Measurements from ENCODE around the gene LYPD6. TPM values are rescaled to one million over a fixed set of nuclear protein-coding genes. Genes with fewer than 3 reads are reported as not detected.
"Not testable (repeated sequence)": the region's sequence is repeated elsewhere in the genome, so short reads cannot be mapped to it uniquely, and the experiment has no call there.

Gene LYPD6
- total and polyA plus RNA-seq, 9 of the 15 experiments (the other 6 are each of a cell fraction or from before 2014, with no cell fraction given): not detected

DNA sequence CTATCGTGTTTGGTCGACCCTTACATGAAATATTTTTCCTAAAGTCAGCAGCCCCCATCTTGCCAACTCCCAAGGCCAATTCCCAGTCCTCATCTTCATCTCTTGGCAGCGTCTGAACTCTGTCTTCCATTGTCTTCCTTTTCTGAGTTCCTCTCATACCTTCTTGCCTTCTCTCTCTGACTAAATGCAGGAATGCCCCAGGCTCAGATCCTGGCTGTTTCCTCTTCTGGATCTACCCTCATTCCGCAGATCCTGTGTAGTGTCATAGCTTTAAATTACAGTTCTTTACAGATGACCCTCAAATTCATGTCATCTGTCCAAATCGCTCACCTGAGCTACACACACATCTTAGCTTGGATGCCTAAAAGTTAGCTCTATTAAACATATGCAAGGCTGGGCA lies 162.5 kb downstream of the LYPD6 start (continued):
- TF ChIP-seq, protein P1, sequence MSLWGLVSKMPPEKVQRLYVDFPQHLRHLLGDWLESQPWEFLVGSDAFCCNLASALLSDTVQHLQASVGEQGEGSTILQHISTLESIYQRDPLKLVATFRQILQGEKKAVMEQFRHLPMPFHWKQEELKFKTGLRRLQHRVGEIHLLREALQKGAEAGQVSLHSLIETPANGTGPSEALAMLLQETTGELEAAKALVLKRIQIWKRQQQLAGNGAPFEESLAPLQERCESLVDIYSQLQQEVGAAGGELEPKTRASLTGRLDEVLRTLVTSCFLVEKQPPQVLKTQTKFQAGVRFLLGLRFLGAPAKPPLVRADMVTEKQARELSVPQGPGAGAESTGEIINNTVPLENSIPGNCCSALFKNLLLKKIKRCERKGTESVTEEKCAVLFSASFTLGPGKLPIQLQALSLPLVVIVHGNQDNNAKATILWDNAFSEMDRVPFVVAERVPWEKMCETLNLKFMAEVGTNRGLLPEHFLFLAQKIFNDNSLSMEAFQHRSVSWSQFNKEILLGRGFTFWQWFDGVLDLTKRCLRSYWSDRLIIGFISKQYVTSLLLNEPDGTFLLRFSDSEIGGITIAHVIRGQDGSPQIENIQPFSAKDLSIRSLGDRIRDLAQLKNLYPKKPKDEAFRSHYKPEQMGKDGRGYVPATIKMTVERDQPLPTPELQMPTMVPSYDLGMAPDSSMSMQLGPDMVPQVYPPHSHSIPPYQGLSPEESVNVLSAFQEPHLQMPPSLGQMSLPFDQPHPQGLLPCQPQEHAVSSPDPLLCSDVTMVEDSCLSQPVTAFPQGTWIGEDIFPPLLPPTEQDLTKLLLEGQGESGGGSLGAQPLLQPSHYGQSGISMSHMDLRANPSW (CRISPR knock-in tag; IDR thresholded peaks at IDR 0.05): no peak
- TF ChIP-seq ZNF707 (CRISPR knock-in tag; conservative IDR thresholded peaks at IDR 0.05): no peak

DNA sequence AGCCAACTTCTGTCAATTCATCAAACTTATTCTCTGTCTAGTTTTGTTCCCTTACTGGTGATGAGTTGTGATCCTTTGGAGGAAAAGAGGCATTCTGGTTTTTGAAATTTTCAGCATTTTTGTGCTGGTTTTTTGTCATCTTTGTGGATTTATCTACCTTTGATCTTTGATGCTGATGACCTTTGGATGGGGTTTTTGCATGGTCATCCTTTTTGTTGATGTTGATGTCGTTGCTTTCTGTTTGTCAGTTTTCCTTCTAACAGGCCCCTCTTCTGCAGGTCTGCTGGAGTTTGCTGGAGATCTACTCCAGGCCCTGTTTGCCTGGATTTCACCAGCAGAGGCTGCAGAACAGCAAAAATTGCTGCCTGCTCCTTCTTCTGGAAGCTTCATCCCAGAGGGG lies 168.8 kb downstream of the LYPD6 start:
- H3K4me2 ChIP-seq (ENCODE audit: insufficient read depth, low read length); FAIRE-seq; POLR2A ChIA-PET; ATAC-seq; DNase-seq (ENCODE audit: extremely low read depth in 1 of 4, low spot score in 3 of 4); H3K79me2 ChIP-seq (ENCODE audit: control insufficient read depth, insufficient read depth, low read length); H2AFZ ChIP-seq (ENCODE audit: low read depth, low read length); H3K4me1 ChIP-seq (replicated peaks in 1 of 2; ENCODE audit: control insufficient read depth in 2 of 2, insufficient read depth in 2 of 2, low read length in 2 of 2); in situ Hi-C loops (cut with MboI); BruUV-seq (replicated peaks); intact Hi-C loops (cut with micrococcal nuclease); H4K20me1 ChIP-seq (replicated peaks; ENCODE audit: control insufficient read depth, insufficient read depth, low read length); H3K4me3 ChIP-seq; H3K9ac ChIP-seq (ENCODE audit: insufficient read depth in 1 of 2, low read depth in 2 of 2, low read length in 2 of 2); H3K27me3 ChIP-seq (ENCODE audit: control insufficient read depth in 2 of 2, insufficient read depth in 2 of 2, low read length in 2 of 2); H3K9me3 ChIP-seq (replicated peaks; ENCODE audit: control insufficient read depth, insufficient read depth, low read depth, low read length); H3K9me1 ChIP-seq (ENCODE audit: control insufficient read depth, insufficient read depth, low read length); H3K36me3 ChIP-seq (ENCODE audit: control insufficient read depth, insufficient read depth, low read length); H3K27ac ChIP-seq (ENCODE audit: extremely low read depth, low read depth, low read length); CTCF ChIA-PET (ENCODE audit: low intra/inter-chr PET ratio): not testable (repeated sequence)
- TF ChIP-seq C11orf30 (IDR thresholded peaks at IDR 0.05; ENCODE audit: low read depth): 0 out of 2 replicates have a peak, but pooled peaks have one; percentile 5
- WGBS (ENCODE audit: insufficient coverage, low coverage, missing lambda C conversion rate): 0% methylated on average over 1 of the region's 1 CpG

DNA sequence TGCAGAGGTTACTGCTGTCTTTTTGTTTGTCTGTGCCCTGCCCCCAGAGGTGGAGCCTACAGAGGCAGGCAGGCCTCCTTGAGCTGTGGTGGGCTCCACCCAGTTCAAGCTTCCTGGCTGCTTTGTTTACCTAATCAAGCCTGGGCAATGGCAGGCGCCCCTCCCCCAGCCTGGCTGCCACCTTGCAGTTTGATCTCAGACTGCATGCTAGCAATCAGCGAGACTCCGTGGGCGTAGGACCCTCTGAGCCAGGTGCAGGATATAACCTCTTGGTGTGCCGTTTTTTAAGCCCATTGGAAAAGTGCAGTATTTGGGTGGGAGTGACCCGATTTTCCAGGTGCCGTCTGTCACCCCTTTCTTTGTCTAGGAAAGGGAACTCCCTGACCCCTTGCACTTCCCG lies 176.4 kb downstream of the LYPD6 start:
- H3K27me3 ChIP-seq (ENCODE audit: control insufficient read depth in 2 of 2, insufficient read depth in 2 of 2, low read length in 2 of 2); H3K4me1 ChIP-seq (replicated peaks in 1 of 2; ENCODE audit: control insufficient read depth in 2 of 2, insufficient read depth in 2 of 2, low read length in 2 of 2); H3K4me3 ChIP-seq; H3K9me1 ChIP-seq (ENCODE audit: control insufficient read depth, insufficient read depth, low read length); FAIRE-seq; BruUV-seq (replicated peaks); ATAC-seq; H2AFZ ChIP-seq (ENCODE audit: low read depth, low read length); H3K4me2 ChIP-seq (ENCODE audit: insufficient read depth, low read length); H3K9ac ChIP-seq (ENCODE audit: insufficient read depth in 1 of 2, low read depth in 2 of 2, low read length in 2 of 2); intact Hi-C loops (cut with micrococcal nuclease); DNase-seq (ENCODE audit: extremely low read depth in 1 of 4, low spot score in 3 of 4); H3K36me3 ChIP-seq (ENCODE audit: control insufficient read depth, insufficient read depth, low read length); H3K27ac ChIP-seq (ENCODE audit: extremely low read depth, low read depth, low read length); in situ Hi-C loops (cut with MboI); CTCF ChIA-PET (ENCODE audit: low intra/inter-chr PET ratio); H4K20me1 ChIP-seq (replicated peaks; ENCODE audit: control insufficient read depth, insufficient read depth, low read length); H3K79me2 ChIP-seq (ENCODE audit: control insufficient read depth, insufficient read depth, low read length); POLR2A ChIA-PET; H3K9me3 ChIP-seq (replicated peaks; ENCODE audit: control insufficient read depth, insufficient read depth, low read depth, low read length): not testable (repeated sequence)
- 0% methylated on average over 6 of the region's 8 CpGs for WGBS (ENCODE audit: insufficient coverage, low coverage, missing lambda C conversion rate)
